Measurements from ENCODE around the gene C9orf78. TPM values are rescaled to one million over a fixed set of nuclear protein-coding genes. Genes with fewer than 3 reads are reported as not detected.

Gene C9orf78
- total and polyA plus RNA-seq, 2 of the 8 experiments (the other 6 are each of a cell fraction or from before 2014, with no cell fraction given): 17.4 to 40.6 TPM

DNA sequence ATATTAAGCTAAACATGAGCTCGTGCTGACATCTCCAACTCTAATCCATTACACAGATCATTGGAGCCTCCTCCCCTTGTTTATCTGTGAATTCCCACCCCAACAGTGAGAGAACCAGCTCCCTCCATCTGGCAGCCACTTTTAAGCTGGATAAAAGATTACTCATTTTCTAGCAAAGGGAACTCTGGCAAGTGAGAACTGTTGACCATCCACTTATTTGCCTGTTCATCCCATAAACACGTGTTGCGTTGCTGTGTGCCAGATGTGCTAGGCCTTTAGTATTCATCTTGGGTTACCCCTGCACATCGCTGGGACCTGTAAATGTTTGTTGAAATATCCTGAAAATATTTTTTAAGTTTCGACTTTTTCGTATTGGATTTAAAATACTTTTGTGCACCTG is 8.7 kb downstream of the C9orf78 start:
- H2BK20ac ChIP-seq (ENCODE audit: low read length): no peak overlapping the region
- H2BK15ac ChIP-seq (ENCODE audit: low read length): no peak overlapping the region
- H4K5ac ChIP-seq (ENCODE audit: insufficient read length, low read depth, low read length): no peak overlapping the region
- ChIA-PET POLR2A (ENCODE audit: partially characterized antibody) (interaction anchor here (1.6 kb wide), 1 partner anchor 8 kb away, joined by 3 read pairs; no protein-coding TSS in a partner anchor), CTCF (ENCODE audit: partially characterized antibody) (interaction anchor here (0.6 to 1.3 kb wide), 4 partner anchors 24 to 858 kb away, joined by 3 read pairs; no protein-coding TSS in a partner anchor)
- H2BK12ac ChIP-seq (ENCODE audit: low read depth, low read length): no peak overlapping the region
- no peak overlapping the region for H4K8ac ChIP-seq (ENCODE audit: extremely low read depth, insufficient read depth, low read length)
- H3K14ac ChIP-seq (ENCODE audit: insufficient read length): no peak overlapping the region
- H3K4me2 ChIP-seq (ENCODE audit: insufficient read depth in 1 of 2, low read depth in 2 of 2, low read length in 2 of 2): no peak overlapping the region
- H3K79me1 ChIP-seq (ENCODE audit: low read depth, low read length): peaks cover 6% of the 10 kb centered on the region
- no peak overlapping the region for H3K9ac ChIP-seq (replicated peaks in 1 of 4; ENCODE audit: extremely low read depth in 1 of 4, low read depth in 3 of 4, low read length in 3 of 4)
- no peaks in the 10 kb centered on the region; a peak in 1 of 7 replicates for H3K27me3 ChIP-seq (replicated peaks in 1 of 4; ENCODE audit: control insufficient read depth in 3 of 4, extremely low read depth in 1 of 4, insufficient read depth in 3 of 4, low read length in 3 of 4)
- no peak overlapping the region for H3K4ac ChIP-seq (replicated peaks; ENCODE audit: insufficient read length, low read depth, low read length)
- peaks cover 5% of the 10 kb centered on the region; the same call in 1 of the 2 replicates for H3K23me2 ChIP-seq (ENCODE audit: low read depth, low read length)
- no peak for DNase-seq (ENCODE audit: low read depth in 1 of 2, low spot score in 2 of 2)
- H4K20me1 ChIP-seq (replicated peaks in 1 of 2; ENCODE audit: control insufficient read depth in 1 of 2, insufficient read depth in 2 of 2, low read length in 2 of 2): peaks cover 2 to 6% of the 10 kb centered on the region in 2 experiments
- no peak overlapping the region for H3K23ac ChIP-seq (ENCODE audit: insufficient read length)
- 93% methylated on average over 6 of the region's 6 CpGs; no CpG with 5 or more reads in 1 of the 2 experiments for WGBS, 2 experiments (ENCODE audit: extremely low coverage in 1 of 2, insufficient coverage in 1 of 2, insufficient read length in 1 of 2, insufficient replicate concordance in 2 of 2, low coverage in 1 of 2, low lambda C conversion rate in 2 of 2, missing lambda C conversion rate in 1 of 2)
- H2AK5ac ChIP-seq (ENCODE audit: low read depth, low read length): no peak overlapping the region
- no peak overlapping the region for H2BK120ac ChIP-seq (replicated peaks; ENCODE audit: low read depth, low read length)
- H4K91ac ChIP-seq (replicated peaks; ENCODE audit: insufficient read length, low read length): no peak overlapping the region
- peaks cover 22 to 44% (median 32%) of the 10 kb centered on the region in 4 experiments for H3K36me3 ChIP-seq (ENCODE audit: control insufficient read depth in 2 of 4, insufficient read depth in 4 of 4, low read length in 3 of 4)
- H3K4me1 ChIP-seq (replicated peaks in 1 of 4; ENCODE audit: control insufficient read depth in 3 of 4, insufficient read depth in 4 of 4, low read length in 3 of 4): peaks cover 0 to 5% (median 4%) of the 10 kb centered on the region in 4 experiments; a peak in 5 of 7 replicates
- peaks cover 0 to 11% of the 10 kb centered on the region in 2 experiments; a peak in 2 of 4 replicates for H3K79me2 ChIP-seq (ENCODE audit: control insufficient read depth in 1 of 2, insufficient read depth in 2 of 2, low read length in 2 of 2)
- H3K4me3 ChIP-seq (ENCODE audit: extremely low read depth in 1 of 4, insufficient read depth in 2 of 4, low read depth in 3 of 4, low read length in 4 of 4): no peak overlapping the region
- H3K27ac ChIP-seq (ENCODE audit: low read depth, low read length): no peak overlapping the region
- FAIRE-seq: no peak
- no peak overlapping the region for H3K56ac ChIP-seq (replicated peaks; ENCODE audit: insufficient read length, low read depth, low read length)
- no peak overlapping the region for H3K18ac ChIP-seq (ENCODE audit: extremely low read depth, low read length)
- H2BK5ac ChIP-seq (ENCODE audit: low read depth, low read length): no peak overlapping the region
- H3K9me3 ChIP-seq (ENCODE audit: insufficient read depth in 2 of 2, low read depth in 1 of 2, low read length in 1 of 2): no peaks in the 10 kb centered on the region
- H2AFZ ChIP-seq (ENCODE audit: low read length): no peak overlapping the region
